ENCODE data around the gene LRP1-AS.

The LRP1-AS gene

DNA sequence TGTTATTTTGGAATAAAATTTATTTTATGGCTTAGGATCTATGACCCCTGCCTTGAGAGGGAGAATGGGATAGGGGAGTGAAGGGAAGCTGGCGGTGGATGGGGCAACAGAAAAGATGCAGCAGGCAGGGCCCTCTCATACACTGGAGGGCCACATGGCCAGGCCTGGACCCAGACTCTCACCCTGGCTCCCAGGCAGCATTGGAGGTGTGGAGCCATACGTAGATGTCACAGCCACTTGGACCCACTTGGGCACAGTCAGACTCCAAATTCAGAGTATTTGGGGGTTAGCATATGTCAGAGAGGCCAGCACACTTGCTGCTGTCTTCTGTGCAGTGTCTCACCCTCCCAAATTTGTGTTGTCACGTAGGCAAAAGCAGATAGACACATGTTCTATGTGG, 52.0 kb downstream of the LRP1-AS start:
- no peak for DNase-seq

All from NCI-H510A (cell line).